Stimulated activated CD4-positive, alpha-beta T cell treated with anti-CD3 and anti-CD28 coated beads, Interleukin-15, amount 100 ng/mL, for 1 hour (primary cell): ENCODE data around the gene ATL3.
"Not testable (repeated sequence)": the region's sequence is repeated elsewhere in the genome, so short reads cannot be mapped to it uniquely, and the experiment has no call there.

Experiments used
- DNase-seq, 2 donors: peaks; one replicate each; pipeline ENCODE4 v3.0.0-alpha.2; 2020; ENCODE audit warnings: low read depth in 1 of 2, low spot score in 1 of 2

Gene ATL3

GRCh38 chr11:63590024-63590788, 81.0 kb downstream of the ATL3 start:
- no peak for DNase-seq

GRCh38 chr11:63589000-63589399, 82.2 kb downstream of the ATL3 start:
- DNase-seq: no peak

DNA sequence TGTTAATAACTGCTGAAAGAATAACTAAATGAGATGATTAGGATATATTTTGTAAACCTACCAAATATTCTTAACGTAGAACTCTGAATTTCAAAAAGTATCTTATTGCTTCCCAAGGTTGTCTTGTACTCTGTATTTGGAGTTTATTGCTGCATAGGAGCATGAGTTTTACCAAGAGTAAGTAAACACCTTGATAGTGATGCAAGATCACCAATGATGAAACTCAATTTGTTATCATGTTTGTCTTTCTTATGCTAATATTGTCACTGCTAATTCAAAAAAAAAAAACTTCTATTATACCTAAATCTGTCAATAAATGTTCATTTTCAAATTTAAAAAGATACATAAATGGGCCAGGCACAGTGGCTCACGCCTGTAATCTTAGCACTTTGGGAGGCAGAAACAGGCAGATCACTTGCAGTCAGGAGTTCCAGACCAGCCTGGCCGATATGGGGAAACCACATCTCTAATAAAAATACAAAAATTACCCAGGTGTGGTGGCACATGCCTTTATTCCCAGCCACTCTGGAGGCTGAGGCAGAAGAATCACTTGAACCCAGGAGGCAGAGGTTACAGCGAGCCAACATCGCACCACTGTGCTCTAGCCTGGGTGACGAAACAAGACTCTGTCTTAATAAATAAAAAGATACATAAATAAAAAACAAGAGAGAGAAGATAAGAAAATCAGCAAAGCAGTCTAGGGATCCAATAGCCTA, 84.6 kb downstream of the ATL3 start:
- DNase-seq: no peak

DNA sequence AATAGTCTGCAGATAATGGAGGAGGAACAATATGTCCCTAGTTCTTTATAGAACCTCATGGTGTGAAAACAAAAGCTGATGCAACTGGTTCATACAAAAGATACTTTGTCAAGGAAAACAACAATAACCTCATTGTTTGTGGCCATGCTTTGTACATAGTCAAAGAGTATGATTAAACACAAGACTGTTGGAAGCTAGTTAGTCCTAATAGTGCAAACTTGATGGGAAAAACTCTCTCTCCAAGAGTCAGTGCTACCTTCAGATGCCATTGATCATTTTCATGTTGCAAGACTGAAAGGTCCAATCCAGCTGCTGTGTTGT, 87.9 kb downstream of the ATL3 start:
- no peak for DNase-seq

DNA sequence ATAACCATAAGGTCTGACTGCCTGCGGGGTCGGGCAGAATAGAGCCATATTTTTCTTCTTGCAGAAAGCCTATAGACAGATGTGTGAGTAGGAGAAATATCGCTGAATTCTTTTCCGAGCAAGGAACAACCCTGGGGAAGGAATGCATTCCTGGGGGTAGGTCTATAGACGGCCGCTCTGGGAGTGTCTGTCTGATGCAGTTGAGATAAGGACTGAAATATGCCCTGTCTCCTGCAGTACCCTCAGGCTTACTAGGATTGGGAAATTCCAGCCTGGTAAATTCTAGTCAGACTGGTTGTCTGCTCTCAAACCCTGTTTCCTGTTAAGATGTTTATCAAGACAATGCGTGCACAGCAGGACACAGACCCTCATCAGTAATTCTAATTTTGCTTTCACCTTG, 90.0 kb downstream of the ATL3 start:
- DNase-seq: not testable (repeated sequence)

DNA sequence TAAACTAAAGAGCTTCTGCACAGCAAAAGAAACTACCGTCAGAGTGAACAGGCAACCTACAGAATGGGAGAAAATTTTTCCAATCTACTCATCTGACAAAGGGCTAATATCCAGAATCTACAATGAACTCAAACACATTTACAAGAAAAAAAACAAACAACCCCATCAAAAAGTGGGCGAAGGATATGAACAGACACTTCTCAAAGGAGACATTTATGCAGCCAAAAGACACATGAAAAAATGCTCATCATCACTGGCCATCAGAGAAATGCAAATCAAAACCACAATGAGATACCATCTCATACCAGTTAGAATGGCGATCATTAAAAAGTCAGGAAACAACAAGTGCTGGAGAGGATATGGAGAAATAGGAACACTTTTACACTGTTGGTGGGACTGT, 92.3 kb downstream of the ATL3 start:
- DNase-seq: not testable (repeated sequence)

DNA sequence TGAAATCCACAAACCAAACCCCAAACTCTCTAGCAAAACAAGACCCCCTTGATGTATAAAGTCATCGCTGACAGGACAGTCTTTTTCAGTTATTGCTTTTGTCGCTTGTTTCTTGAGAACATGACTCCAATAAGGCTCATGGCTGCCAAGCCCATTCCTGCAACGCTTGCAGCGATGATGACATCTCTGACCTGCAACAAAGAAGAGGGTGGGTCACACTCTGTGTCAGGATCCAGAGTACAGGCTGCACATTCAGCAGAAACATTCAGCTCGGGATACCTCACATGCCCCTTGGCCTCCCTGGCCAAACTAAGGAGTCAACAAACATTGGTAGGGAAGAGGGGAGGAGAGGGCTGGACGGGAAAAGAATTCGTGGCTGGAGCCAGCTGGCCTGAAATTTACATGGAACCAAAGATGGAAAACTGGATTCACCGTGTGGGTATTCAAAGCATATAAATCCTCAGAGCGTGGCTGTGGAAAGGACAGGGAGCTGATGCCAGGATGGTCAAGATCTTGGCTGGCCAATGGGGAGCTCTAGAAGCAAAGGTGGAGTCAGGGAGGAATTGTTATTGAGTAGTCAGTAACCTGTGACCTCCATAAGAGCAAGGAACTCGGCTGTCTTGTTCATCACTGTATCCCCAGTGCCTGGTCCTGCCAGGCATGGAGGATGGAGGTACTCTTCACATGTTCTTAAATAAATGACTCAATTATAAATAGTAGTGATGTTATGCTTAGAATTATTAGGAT, 96.1 kb downstream of the ATL3 start:
- DNase-seq: no peak
